WTC11 (cell line): ENCODE measurements around the gene B3GNT7.

Experiments
- ATF3 ChIP-seq: sonication (generic); formaldehyde crosslinking; conservative IDR thresholded peaks from 2 replicates; pipeline ENCODE4 v1.8.1; 2022; ENCODE audit warnings: mild to moderate bottlenecking, missing genetic modification reagents
- CDX4 ChIP-seq: fragments of 250-450 bp; sonication (Bioruptor Pico); IDR thresholded peaks from 2 replicates; pipeline ENCODE4 v1.9.0; 2021; ENCODE audit warnings: moderate library complexity, mild to moderate bottlenecking, inconsistent platforms, borderline replicate concordance
- CTCF ChIP-seq: fragments of 200-600 bp; IDR thresholded peaks from 2 replicates; pipeline ENCODE4 v1.8.0; 2022; ENCODE audit warnings: antibody characterized with exemption
- E2F1 ChIP-seq: sonication (generic); formaldehyde crosslinking; IDR thresholded peaks from 2 replicates; pipeline ENCODE4 v1.8.0; 2022; ENCODE audit warnings: mild to moderate bottlenecking, missing genetic modification reagents
- E2F4 ChIP-seq: sonication (generic); formaldehyde crosslinking; IDR thresholded peaks from 2 replicates; pipeline ENCODE4 v1.8.1; 2022; ENCODE audit warnings: low read depth, mild to moderate bottlenecking, moderate library complexity, missing genetic modification reagents, borderline replicate concordance
- ETV6 ChIP-seq: sonication (generic); formaldehyde crosslinking; IDR thresholded peaks from 2 replicates; pipeline ENCODE4 v1.8.1; 2022; ENCODE audit warnings: mild to moderate bottlenecking, missing genetic modification reagents
- JAZF1 ChIP-seq: fragments of 250-450 bp; sonication (Bioruptor Pico); IDR thresholded peaks from 2 replicates; pipeline ENCODE4 v1.9.0; 2021; ENCODE audit warnings: moderate library complexity, mild to moderate bottlenecking, inconsistent platforms
- NR2C2 ChIP-seq: sonication (generic); formaldehyde crosslinking; IDR thresholded peaks from 2 replicates; pipeline ENCODE4 v1.8.0; 2022; ENCODE audit warnings: mild to moderate bottlenecking, missing genetic modification reagents
- PRDM15 ChIP-seq: sonication (generic); formaldehyde crosslinking; IDR thresholded peaks from 2 replicates; pipeline ENCODE4 v1.8.0; 2022; ENCODE audit warnings: missing genetic modification reagents
- SOX15 ChIP-seq: fragments of 250-450 bp; sonication (Bioruptor Pico); IDR thresholded peaks from 2 replicates; pipeline ENCODE4 v1.9.0; 2021; ENCODE audit warnings: mild to moderate bottlenecking
- SP1 ChIP-seq: sonication (generic); formaldehyde crosslinking; conservative IDR thresholded peaks from 2 replicates; pipeline ENCODE4 v1.8.1; 2022; ENCODE audit warnings: missing genetic modification reagents
- TP53 ChIP-seq: sonication (generic); formaldehyde crosslinking; IDR thresholded peaks from 2 replicates; pipeline ENCODE4 v1.8.1; 2023; ENCODE audit warnings: mild to moderate bottlenecking, missing genetic modification reagents
- ZNF396 ChIP-seq: fragments of 250-450 bp; sonication (Bioruptor Pico); IDR thresholded peaks from 2 replicates; pipeline ENCODE4 v1.8.0; 2021; ENCODE audit warnings: mild to moderate bottlenecking, moderate library complexity, borderline replicate concordance

- TF ChIP-seq JAZF1 (CRISPR knock-in tag) (no peak), SP1 (CRISPR knock-in tag) (no peak), ETV6 (CRISPR knock-in tag) (no peak), E2F4 (CRISPR knock-in tag) (no peak), CTCF (no peak), TP53 (no peak), ATF3 (CRISPR knock-in tag) (no peak), SOX15 (CRISPR knock-in tag) (no peak), CDX4 (CRISPR knock-in tag) (no peak), NR2C2 (no peak), PRDM15 (CRISPR knock-in tag) (no peak), E2F1 (CRISPR knock-in tag) (no peak), ZNF396 (CRISPR knock-in tag) (no peak)
Measured at GRCh38 chr2:231360401-231360800, 35.1 kb upstream of the B3GNT7 start.
